Sciatic nerve (tissue), 2 donors: ENCODE results near the gene RAET1E. TPM values are rescaled to one million over a fixed set of nuclear protein-coding genes. Genes with fewer than 3 reads are reported as not detected.
"Not testable (repeated sequence)": the region's sequence is repeated elsewhere in the genome, so short reads cannot be mapped to it uniquely, and the experiment has no call there.

Experiments
- ATAC-seq: fragments of 200-7000 bp; cut with Tn5 transposase; one replicate; pipeline ENCODE4 v1.9.1; 2020; ENCODE audit warnings: mild to moderate bottlenecking, moderate library complexity
- DNase-seq: peaks from one replicate; pipeline ENCODE4 v3.0.0-alpha.2; 2020; ENCODE audit warnings: low spot score
- intact Hi-C: fragments of 100-400 bp; cut with DNase I; formaldehyde crosslinking; loops from one replicate; pipeline ENCODE4 v1.14.2; 2022
- total RNA-seq: library from RNA; stranded (reverse); fragmentation: NEBNext Ultra II Directional; extraction: Animal tissue kit (Norgen Biotek cat#: 25700); gene quantifications from one replicate; pipeline ENCODE4 v1.2.1, GENCODE V29; 2021
- donor health status: DM: no; HTN: no; CAD: no.
- donor health status: DM: no; HTN: no; CAD: no.

RAET1E gene, protein sequence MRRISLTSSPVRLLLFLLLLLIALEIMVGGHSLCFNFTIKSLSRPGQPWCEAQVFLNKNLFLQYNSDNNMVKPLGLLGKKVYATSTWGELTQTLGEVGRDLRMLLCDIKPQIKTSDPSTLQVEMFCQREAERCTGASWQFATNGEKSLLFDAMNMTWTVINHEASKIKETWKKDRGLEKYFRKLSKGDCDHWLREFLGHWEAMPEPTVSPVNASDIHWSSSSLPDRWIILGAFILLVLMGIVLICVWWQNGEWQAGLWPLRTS
- 0.80 TPM for total RNA-seq

DNA sequence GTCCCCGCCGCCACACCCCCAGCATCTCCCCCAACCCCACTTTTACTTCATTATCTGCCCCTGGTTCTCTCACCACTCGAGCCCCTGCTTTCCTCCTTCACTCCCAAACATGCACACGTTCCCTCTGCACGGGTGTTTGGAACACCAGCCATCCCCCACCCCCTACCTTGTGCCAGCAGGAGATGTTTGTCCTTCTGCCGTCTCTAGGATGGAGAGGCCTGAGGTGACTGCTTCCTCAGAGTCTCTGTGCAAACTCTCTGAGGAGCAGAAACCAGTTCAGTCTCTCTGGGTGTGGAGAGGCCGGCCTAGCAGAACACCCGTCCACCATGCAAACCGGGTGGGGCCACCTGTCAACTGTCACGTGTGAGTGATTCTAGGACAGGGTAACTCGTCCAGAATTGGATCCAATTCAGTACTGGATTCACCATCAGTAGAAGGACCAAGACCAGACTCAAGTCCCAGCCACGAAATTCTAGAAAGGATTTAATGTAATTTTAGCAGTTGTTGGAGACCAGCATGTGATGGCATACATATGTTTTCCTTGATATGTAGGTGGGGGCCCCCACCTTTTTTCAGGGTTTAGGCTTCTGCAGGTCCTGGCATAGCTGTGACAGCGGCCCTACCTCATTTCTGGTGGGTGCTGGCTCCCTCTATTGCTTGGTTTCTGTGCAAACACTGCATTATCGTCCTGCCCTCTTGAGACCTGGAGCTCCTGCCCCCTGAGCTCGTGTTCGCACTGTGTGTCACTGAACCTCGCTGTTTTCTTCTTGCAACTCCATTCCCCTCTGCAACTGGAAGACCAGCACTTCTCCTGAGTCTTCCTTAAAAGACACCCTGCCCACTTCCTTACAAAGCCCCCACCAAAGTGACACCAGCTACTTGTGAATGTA is at the start of gene RAET1E:
TSS of gene RAET1E (minus strand) at position 259 of the 890 bp plus-strand sequence. CDS start 7,212 bp downstream, outside the sequence.
- intact Hi-C loops, result no loop called here
- DNase-seq (peak; percentile 44), ATAC-seq (no peak)

DNA sequence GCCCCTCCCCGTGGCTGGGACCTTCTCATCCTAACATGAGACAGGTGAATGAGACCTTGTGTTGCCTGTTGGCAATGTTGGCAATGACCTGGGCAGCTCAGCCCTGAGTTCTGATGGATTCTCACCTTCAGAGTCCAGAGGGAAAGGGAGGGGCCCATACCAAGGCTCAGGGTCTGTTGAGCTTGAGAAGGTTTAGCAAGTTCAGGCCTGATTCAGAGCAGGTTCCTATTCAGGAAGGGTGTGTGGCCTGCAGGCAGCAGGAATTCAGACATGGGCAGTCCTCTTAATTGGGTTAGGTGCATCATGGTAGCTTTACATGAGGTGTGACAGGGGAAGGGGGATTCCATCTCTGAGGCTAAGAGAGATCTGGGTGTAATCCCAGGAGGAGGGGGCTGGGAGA is 49.6 kb upstream of the RAET1E start:
- ATAC-seq, DNase-seq, intact Hi-C loops: not testable (repeated sequence)

DNA sequence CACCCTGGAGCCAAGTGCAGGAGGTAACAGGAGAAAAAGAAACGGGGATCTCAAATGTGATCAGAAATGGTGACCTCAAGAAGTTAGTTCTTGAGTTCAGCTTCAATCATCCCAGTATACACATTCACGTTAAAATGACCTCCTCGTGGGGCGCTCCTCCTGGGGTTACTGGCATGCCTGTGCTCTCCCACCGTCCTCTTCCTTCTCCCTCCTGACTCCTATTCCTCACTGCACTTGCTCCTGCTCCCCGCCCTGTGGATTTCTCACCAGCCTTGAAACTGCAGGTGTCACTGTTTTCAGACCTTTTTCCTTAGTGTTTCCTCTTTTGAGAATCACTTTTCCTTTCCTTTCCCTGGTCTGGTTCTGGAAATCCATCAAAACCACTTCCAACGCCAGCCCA is 48.7 kb upstream of the RAET1E start:
- intact Hi-C loops, DNase-seq, ATAC-seq: not testable (repeated sequence)

DNA sequence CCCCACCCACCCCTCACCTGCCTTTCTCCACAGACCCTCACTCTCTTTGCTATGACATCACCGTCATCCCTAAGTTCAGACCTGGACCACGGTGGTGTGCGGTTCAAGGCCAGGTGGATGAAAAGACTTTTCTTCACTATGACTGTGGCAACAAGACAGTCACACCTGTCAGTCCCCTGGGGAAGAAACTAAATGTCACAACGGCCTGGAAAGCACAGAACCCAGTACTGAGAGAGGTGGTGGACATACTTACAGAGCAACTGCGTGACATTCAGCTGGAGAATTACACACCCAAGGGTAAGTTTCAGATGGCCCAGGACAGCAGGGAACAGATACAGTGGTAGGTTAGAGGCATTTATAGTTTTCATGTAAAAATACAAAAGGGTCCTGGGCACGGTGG is 47.4 kb upstream of the RAET1E start:
- DNase-seq, ATAC-seq, intact Hi-C loops: not testable (repeated sequence)

DNA sequence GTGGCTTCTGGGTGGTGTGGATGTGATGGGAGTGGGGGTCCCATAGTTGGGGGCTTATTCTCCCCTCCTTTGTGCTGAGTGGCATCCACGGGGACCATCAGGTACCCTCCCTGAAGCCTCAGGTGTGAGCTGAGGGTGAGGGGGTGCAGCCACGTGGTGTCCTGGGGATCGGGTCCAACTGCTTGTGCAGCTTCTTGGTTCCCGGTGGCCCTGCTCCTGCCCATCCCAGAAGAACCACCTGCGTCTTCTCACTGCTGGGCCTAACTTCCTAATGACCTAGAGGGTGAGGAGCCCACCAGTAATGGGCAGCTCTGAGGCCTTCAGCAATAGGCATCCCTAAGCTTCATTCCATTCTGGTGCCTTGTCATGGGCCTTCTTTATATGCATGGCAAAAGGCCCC is 45.4 kb upstream of the RAET1E start:
- ATAC-seq, intact Hi-C loops, DNase-seq: not testable (repeated sequence)

DNA sequence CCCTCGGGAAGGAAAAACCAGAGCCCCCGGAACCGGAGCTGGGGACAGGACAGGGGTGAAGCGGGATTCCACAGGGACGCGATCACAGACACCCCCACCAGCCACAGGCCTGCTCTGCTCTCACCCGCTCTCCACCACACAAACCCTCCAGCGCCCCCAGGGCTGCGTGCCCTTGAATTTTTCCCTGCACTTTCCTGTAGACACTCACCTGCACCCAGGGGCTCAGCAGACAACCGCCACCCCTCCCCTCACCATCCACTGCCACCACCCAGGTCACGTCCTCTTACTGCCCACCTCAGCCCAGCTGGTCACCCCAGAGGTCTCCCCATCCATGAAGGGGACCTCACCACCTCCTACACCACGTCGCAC is 44.5 kb upstream of the RAET1E start:
- peak; percentile 11 for ATAC-seq
- no peak for DNase-seq
- intact Hi-C loops, result no loop called here

DNA sequence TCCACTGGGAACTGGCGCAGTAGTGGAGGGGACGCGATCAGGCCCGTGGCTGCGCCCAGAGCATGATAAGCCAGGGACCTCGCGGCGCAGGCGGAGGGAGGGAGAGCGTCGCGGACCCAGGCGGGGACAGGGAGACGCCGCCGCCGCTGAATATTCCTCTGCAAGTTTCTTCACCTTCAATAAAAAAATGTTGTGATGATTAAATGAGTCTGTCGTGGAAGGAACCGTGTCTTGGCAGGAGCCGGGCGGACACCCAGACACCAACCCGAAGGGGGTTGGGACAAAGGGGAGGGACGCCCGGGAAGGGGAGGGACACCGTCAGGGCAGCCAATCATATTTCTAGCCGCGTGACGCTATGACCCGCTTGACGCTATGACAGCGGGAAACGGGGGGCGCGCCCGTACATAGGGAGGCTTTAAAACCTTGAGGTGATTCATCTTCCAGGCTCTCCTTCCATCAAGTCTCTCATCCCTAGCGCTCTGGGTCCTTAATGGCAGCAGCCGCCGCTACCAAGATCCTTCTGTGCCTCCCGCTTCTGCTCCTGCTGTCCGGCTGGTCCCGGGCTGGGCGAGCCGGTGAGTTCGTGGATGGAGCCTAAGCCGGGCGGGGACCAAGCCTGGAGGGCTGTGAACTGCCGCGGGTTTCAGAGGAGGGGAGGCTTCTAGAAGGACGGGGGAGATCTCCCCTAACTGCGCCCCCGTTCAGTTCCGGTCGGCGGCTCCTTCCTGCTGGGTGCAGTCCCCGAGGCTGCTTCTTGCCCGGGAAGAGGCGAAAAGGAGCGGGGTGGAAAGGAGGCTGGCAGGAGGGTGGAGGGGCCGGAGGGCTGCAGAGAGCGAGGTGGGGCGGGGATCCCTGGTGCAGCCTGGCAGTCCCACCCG is 43.9 kb upstream of the RAET1E start, which contains the start of gene ULBP2:
TSS of gene ULBP2 (plus strand) at position 432 of the 878 bp plus-strand sequence. CDS start at position 491, 59 bp downstream.
- ATAC-seq, result peak; percentile 93
- intact Hi-C loops, result no loop called here
- DNase-seq, result peak; percentile 88

DNA sequence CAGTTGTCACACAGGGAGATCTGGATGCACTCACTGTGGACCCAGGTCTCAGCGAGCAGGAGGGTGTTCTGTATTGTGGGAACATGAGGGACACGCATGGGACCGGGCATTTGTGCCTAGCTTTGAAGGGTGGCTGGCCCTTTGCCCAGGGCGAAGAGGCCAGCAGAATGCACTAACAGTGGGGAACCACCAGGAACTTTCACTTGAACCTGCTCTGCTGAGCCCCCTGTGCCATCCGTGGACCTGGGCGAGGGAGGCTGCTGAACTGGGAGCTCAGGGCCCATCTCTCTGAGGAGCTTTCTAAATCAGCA is 42.7 kb upstream of the RAET1E start:
- no peak for DNase-seq
- intact Hi-C loops, result no loop called here
- ATAC-seq, result no peak

DNA sequence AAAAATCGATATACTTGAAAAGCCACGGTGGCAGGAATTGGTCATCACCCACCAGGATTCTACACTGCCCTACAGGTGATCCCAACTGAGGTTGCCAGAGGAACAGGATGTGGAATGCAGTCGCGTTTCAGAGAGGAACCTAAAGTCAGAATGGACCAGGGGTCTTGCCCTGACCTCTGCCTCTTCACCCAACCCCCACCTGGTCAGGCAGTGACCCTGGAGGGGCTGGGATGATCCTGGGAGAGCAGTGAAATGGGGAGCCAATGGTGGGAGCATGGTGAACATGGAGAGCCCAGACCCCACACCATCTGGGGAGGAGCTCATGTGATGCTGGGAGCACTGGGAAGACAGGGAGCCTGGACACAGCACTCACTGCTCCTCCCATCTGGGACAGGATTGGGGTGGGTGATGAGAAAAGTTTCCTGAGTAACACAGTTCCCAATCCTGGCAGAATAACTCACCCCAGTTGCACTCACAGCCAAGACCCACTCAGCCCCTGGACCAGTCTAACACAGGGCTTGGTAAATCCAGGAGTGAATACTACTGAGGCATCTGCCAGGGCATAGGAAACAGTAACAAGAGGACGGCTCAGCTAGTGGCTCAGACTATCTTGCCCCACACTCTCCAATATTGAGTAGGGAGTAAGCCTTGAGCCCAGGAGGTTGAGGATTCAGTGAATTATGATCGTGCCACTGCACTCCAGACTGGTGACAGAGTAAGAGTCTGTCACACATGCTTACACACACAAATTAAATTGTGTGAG is 42.2 kb upstream of the RAET1E start:
- ATAC-seq, result no peak
- intact Hi-C loops, result no loop called here

DNA sequence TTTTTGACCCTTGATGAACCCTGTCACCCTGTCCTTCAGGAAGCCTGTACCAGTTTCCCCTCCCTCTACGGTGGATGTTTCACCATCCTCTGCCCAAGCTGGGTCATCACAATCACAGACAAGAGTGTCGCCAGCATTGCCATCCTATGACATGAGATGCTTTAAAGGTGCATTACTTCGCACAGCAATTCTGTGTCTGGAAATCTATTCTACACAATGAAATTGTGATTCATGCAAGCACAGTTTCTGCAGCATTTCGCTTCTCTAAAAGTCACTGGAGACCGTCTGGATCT is 41.4 kb upstream of the RAET1E start:
- intact Hi-C loops, result no loop called here
- ATAC-seq (no peak), DNase-seq (no peak)

More for the DNA sequence above, 42.2 kb upstream of the RAET1E start:
- no peak for DNase-seq

DNA sequence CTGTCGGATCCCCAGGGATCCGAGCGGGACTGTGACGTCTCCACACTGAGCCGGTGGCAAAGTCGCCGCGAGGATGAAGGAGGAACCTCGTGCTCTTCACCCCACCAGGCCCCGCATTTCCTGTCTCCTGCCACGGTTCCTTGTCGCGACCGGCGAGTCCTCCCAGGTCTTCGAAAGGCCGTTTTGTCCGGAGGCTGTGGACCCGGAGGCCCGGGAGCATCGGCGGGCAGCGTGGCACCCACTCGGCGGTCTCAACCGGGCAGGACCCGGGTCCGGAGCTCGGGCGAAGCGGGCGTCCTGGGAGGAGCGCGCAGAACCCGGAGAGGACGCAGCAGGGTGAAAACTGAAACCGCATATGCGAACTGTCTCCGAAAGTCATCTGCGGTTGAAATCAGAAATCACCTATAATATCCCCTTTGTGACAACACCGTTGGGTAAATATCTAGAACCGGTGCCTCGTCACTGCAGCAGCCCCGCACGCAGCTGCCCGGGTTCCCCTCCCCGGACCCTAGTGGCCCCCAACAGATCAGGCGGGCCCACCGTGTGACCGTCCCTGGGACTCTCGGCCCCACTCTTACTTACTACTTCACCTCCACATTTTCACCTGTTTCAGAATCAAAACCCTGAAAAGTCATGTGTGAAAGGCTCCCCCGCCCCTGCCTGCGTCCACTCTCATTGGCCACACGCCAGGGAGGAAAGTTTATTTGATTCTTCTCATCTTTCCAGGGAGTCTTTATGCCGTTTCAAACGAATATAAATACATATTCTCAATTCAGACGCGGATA is 40.9 kb upstream of the RAET1E start:
- intact Hi-C loops, result no loop called here
- DNase-seq (no peak), ATAC-seq (no peak)

DNA sequence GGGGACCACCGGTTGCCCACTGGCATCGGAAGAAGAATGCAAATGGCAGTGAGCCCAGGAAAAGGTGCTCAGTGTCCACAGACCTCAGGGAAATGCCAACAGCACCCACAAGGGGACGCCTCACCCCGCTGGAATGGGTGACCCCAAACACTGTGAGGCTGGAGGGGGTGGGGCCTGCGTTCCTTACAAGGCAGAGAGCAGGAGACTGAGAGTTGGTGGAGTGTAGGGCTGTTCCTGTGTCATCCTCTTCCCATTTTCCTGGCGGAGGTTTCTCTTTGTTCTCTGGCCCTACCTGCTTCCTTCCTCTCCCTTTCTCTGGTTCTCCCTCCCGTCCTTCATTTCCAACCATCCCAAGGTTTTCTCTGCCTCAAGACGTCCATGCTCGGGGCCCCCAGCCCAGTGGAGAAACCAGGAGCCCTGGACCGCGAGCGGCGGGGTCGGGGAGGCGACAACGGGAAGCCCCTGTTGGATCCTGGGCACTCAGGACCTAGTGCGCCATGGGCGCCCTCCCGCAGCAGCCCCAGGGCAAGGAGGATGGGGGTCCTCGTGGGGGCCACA is 40.2 kb upstream of the RAET1E start:
- DNase-seq, intact Hi-C loops, ATAC-seq: not testable (repeated sequence)

DNA sequence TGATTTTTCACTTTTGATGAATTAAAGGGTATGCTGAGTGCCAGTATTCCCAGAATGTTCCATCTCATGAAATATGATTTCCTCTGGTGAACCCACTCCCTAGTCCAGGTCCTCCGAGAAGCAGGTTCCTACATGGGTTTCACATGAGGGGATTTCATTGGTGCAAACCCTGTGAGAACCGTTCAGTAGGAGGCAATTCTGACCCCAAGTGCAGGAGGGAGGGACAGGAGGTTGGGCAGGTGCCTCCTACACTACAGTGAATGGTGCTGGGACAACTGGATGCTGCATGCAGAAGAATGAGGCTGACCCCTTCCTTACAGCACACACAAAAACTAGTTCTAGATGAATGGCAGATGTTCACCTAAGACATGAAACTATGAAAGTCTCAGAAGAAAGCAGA is 38.8 kb upstream of the RAET1E start:
- intact Hi-C loops, result no loop called here
- ATAC-seq, result no peak

DNA sequence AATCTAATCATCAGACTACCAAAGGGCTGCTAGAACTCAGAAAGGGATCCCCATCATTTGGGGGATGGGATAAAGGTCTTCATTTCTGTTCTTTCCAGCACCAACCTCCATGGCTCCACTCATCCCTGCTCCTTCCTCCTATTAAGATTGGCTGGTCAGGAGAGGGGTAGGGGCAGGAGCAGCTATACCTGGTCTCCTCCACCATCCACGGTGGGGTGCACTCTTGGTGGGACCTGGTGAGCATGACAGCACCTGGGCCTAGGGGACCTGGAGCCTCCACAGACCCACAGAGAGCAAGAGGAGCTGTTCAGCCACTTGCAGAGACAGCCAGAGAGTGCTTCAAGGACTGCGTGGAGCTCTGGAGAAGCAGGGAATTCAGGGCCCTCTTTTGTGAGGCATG is 37.8 kb upstream of the RAET1E start:
- no peak for ATAC-seq
- no peak for DNase-seq
- intact Hi-C loops, result loop anchor here (2.0 kb wide), 1 partner anchor 81 kb away; no protein-coding TSS in a partner anchor

More for the DNA sequence above, 38.8 kb upstream of the RAET1E start:
- DNase-seq, result no peak

DNA sequence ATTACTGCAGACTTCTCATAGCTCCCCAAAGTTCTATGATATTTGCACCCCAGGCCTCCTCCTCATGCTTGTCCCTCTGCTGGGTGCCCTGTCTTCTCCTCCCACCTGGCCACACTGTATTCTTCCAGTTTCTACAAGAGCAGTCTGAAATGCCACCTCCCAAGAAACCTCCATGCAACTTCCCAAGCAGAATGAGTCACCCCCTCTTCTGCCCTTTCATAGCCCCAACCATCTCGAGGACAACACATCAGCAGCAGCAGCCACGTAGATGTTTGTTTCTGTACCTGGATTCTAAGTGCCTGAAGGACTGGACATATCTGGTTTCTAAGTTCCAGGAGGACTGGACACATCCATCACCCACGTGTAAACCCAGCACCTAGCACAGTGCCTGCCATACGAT is 37.3 kb upstream of the RAET1E start:
- ATAC-seq (no peak), DNase-seq (no peak)
- intact Hi-C loops, result loop anchor here (2.0 kb wide), 1 partner anchor 82 kb away; no protein-coding TSS in a partner anchor

DNA sequence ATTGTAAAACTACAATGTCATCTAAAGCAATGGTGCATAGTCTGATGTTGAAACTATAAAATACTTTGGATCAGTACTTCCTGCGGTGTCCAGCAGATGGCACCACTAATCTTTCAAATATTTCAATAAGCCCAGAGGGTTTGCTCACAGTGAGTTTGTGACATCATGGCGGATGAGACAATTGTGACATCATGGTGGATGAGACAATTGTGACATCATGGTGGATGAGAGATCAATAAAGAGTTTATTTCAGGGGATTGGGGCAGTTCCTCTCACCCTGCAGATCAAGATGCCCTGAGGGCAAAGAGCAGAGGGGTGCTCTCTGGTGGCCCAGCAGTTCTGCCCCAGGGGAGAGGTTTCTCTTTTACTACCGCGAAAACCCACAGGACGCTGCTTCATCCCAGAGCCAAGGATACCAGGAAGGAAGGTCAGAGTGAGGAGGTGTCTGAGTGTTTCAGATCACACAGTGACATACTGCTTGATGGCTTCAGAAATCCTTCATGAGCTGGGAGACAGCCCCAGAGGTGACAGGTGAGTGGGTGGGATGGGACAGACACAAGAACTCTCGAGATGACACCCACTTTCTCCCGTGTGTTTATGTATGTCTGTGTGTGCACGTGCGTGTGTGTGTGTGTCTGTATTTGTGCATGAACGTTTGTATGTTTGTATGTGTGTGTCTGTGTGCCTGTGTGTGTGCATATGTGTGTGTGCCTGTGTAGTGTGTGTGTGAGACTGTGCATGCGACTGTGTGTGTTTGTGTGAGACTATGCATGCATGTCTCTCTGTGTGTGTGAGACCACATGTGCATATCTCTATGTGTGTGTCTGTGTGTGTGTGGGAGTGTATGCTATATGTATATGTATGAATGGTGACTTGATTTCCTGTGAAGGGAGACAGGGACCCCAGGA is 36.6 kb upstream of the RAET1E start:
- DNase-seq (no peak), ATAC-seq (peak; percentile 68)
- intact Hi-C loops, result loop anchor here (2.0 kb wide), 1 partner anchor 82 kb away; no protein-coding TSS in a partner anchor

DNA sequence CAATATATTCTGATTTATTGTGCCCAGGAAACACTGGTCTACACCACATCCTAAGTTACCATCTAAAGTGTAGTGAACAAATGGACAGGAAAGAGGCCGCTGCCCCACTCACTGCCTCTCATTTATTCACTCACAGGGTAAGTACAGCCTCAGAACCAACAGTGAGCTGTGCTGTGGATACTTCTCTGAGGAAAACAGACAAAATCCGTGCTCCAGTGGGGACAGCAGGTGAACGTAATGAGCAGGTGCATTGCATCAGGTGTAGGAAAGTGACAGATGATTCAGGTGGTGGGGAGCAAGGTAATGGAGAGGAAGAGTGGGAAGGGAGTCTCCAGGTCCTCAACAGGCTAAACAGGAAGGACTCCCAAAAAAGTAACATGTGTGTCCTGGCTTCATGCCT is 35.5 kb upstream of the RAET1E start:
- intact Hi-C loops, result no loop called here
- ATAC-seq, result no peak

More for the DNA sequence above, 35.5 kb upstream of the RAET1E start:
- DNase-seq, result no peak
